Activated B cell treated with CpG ODN at 0.5 μM for 24 hours (primary cell): ENCODE measurements around the gene RBM4. TPM values are rescaled to one million over a fixed set of nuclear protein-coding genes. Genes with fewer than 3 reads are reported as not detected.
"Not testable (repeated sequence)": the region's sequence is repeated elsewhere in the genome, so short reads cannot be mapped to it uniquely, and the experiment has no call there.

Experiments used
- ATAC-seq: fragments of 200-7000 bp; cut with Tn5 transposase; one replicate; pipeline ENCODE4 v1.10.0; 2021; ENCODE audit warnings: low read depth, mild to moderate bottlenecking, moderate library complexity
- CTCF ChIA-PET: fragments of 350-600 bp; sonication (Branson Sonifier 250); formaldehyde crosslinking; loops from one replicate; lab custom pipeline; 2021; ENCODE audit warnings: antibody characterized with exemption; lab: Charles Lee
- POLR2A ChIA-PET: fragments of 350-600 bp; sonication (Branson Sonifier 250); formaldehyde crosslinking; loops from one replicate; lab custom pipeline; 2021; ENCODE audit warnings: antibody characterized with exemption; lab: Charles Lee
- DNase-seq: peaks from one replicate; pipeline ENCODE4 v3.0.0; 2022
- H3K27ac Mint-ChIP-seq: one replicate; pipeline ENCODE4 v1.8.0; 2020; ENCODE audit warnings: mixed read lengths
- H3K27me3 Mint-ChIP-seq: one replicate; pipeline ENCODE4 v1.8.0; 2021; ENCODE audit warnings: mixed read lengths
- H3K36me3 Mint-ChIP-seq: one replicate; pipeline ENCODE4 v1.8.0; 2021; ENCODE audit warnings: low read depth, mixed read lengths
- H3K4me1 Mint-ChIP-seq: one replicate; pipeline ENCODE4 v1.8.0; 2021; ENCODE audit warnings: mixed read lengths
- H3K4me3 Mint-ChIP-seq: one replicate; pipeline ENCODE4 v1.8.0; 2020; ENCODE audit warnings: mild to moderate bottlenecking, mixed read lengths
- H3K9me3 Mint-ChIP-seq: one replicate; pipeline ENCODE4 v1.8.0; 2020; ENCODE audit warnings: mixed read lengths
- intact Hi-C: fragments of 100-400 bp; cut with micrococcal nuclease; formaldehyde crosslinking; loops from one replicate; pipeline ENCODE4 v1.15.1; 2024
- total RNA-seq: library from RNA; stranded (reverse); gene quantifications from 2 replicates; pipeline ENCODE4 v1.2.3, GENCODE V29; 2022
- TF ChIP-seq, protein P1 (sequence below): fragments of 200-600 bp; IDR thresholded peaks from one replicate; pipeline ENCODE4 v1.8.0; 2022; ENCODE audit warnings: antibody characterized with exemption, mild to moderate bottlenecking

Gene RBM4
- total RNA-seq, 1 donor from 2014 or later: 197 TPM

DNA sequence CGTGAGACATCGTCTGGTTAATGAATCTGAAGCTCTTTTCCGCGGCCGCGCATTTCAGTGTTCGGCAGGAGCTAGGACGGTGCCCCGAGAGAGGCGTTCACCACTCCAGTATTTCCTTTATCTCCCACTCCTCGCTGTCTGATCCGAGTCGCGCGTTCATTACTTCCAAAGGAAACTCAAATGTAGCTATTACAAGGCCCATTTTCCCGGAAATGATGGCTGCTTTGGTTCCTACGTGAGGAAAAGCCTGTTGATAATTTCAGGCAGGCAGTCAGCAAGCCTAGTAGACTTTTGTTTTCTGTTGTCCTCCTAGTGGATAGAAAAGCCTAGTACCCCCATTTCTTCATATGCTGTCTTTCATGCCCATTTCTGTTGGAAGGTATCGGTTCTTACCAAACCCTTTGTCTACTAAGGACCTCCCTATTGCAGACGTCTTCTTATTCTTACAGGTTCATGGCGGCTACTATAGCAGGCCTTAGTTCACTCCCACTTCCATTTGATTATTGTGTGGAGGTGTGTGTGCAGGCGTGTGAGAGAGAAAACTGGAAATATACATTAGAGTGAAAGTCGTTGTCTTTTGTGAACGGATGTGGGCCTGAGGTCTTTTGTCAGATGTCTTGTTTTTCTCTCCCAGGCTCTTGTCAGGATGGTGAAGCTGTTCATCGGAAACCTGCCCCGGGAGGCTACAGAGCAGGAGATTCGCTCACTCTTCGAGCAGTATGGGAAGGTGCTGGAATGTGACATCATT, 737 bp downstream of the RBM4 start:
- Mint-ChIP-seq H3K9me3 (no peaks in the 10 kb centered on the region), H3K27ac (peak overlapping the region; percentile 98), H3K4me3 (peak overlapping the region; percentile 99), H3K36me3 (peaks cover 69% of the 10 kb centered on the region), H3K4me1 (peaks cover 73% of the 10 kb centered on the region), H3K27me3 (no peaks in the 10 kb centered on the region)
- intact Hi-C loops: loop anchor here (2.0 kb wide), 1 partner anchor 20 kb away; no protein-coding TSS in a partner anchor
- ChIA-PET CTCF (interaction anchor here (0.8 to 4.3 kb wide), 8 partner anchors 17 to 159 kb away, joined by 3 to 29 read pairs (median 4); partner anchors contain the start of genes CCDC87, CCS, DPP3 and RBM14), POLR2A (interaction anchor here (0.6 to 11.1 kb wide), 22 partner anchors 8 to 320 kb away, joined by 3 to 272 read pairs (median 7); partner anchors contain the start of genes ACTN3, CCDC87, CCS and RBM14)
- TF ChIP-seq, protein P1, sequence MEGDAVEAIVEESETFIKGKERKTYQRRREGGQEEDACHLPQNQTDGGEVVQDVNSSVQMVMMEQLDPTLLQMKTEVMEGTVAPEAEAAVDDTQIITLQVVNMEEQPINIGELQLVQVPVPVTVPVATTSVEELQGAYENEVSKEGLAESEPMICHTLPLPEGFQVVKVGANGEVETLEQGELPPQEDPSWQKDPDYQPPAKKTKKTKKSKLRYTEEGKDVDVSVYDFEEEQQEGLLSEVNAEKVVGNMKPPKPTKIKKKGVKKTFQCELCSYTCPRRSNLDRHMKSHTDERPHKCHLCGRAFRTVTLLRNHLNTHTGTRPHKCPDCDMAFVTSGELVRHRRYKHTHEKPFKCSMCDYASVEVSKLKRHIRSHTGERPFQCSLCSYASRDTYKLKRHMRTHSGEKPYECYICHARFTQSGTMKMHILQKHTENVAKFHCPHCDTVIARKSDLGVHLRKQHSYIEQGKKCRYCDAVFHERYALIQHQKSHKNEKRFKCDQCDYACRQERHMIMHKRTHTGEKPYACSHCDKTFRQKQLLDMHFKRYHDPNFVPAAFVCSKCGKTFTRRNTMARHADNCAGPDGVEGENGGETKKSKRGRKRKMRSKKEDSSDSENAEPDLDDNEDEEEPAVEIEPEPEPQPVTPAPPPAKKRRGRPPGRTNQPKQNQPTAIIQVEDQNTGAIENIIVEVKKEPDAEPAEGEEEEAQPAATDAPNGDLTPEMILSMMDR: no peak
- DNase-seq (no peak), ATAC-seq (no peak)

DNA sequence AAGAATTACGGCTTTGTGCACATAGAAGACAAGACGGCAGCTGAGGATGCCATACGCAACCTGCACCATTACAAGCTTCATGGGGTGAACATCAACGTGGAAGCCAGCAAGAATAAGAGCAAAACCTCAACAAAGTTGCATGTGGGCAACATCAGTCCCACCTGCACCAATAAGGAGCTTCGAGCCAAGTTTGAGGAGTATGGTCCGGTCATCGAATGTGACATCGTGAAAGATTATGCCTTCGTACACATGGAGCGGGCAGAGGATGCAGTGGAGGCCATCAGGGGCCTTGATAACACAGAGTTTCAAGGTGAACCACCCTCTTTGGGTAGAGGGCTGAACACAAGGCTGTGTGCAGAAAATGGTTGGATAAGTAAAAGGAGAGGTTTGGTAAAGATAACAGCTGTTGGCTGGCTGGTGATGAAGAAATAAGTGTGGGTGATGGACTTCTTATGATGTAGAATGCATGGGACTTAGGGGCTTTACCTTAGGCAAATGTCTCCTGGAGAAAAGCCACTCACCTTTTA, 1.4 kb downstream of the RBM4 start:
- intact Hi-C loops: loop anchor here (2.0 kb wide), 1 partner anchor 19 kb away; no protein-coding TSS in a partner anchor
- Mint-ChIP-seq H3K4me1 (peaks cover 75% of the 10 kb centered on the region), H3K27ac (peak overlapping the region; percentile 98), H3K4me3 (peak overlapping the region; percentile 99), H3K36me3 (peaks cover 69% of the 10 kb centered on the region)
- ChIA-PET CTCF (interaction anchor here (4.3 kb wide), 1 partner anchor 38 kb away, joined by 29 read pairs; the partner anchor contains the start of gene RBM4B), POLR2A (interaction anchor here (0.9 to 11.1 kb wide), 7 partner anchors 18 to 203 kb away, joined by 3 to 272 read pairs (median 17); partner anchors contain the start of genes ACTN3, RBM14, RBM4B and ZDHHC24)
- ATAC-seq, H3K27me3 Mint-ChIP-seq, DNase-seq, H3K9me3 Mint-ChIP-seq: not testable (repeated sequence)

DNA sequence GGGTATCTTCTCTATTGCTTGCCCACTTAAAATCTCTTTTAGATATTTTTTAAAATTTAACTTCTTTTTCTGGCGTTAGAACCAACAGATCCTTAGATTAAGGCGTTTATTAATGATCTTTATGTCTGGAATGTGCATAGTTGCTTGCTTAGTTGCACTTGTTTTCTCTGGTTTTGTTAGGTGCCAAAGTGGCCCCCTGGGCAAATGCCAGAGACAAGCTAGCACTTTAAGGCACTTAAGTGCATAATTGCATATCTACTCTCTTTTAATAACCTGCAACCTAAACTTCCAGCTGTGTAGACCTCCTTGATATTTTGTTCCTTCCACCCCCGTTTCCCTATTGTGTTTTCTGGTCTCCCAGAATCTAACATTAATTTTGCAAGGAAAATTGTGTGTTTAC, 3.3 kb downstream of the RBM4 start:
- no peaks in the 10 kb centered on the region for H3K27me3 Mint-ChIP-seq
- DNase-seq (no peak), ATAC-seq (no peak)
- intact Hi-C loops: no loop called here
- H3K4me1 Mint-ChIP-seq: peaks cover 88% of the 10 kb centered on the region
- POLR2A ChIA-PET: interaction anchor here (0.6 to 11.1 kb wide), 2 partner anchors 12 to 20 kb away, joined by 5 to 272 read pairs; partner anchors contain the start of gene RBM14
- TF ChIP-seq, protein P1: no peak
- no peaks in the 10 kb centered on the region for H3K9me3 Mint-ChIP-seq
- H3K27ac Mint-ChIP-seq: no peak overlapping the region
- peaks cover 86% of the 10 kb centered on the region for H3K36me3 Mint-ChIP-seq
- H3K4me3 Mint-ChIP-seq: peak overlapping the region; percentile 7
- CTCF ChIA-PET: no interaction called here

DNA sequence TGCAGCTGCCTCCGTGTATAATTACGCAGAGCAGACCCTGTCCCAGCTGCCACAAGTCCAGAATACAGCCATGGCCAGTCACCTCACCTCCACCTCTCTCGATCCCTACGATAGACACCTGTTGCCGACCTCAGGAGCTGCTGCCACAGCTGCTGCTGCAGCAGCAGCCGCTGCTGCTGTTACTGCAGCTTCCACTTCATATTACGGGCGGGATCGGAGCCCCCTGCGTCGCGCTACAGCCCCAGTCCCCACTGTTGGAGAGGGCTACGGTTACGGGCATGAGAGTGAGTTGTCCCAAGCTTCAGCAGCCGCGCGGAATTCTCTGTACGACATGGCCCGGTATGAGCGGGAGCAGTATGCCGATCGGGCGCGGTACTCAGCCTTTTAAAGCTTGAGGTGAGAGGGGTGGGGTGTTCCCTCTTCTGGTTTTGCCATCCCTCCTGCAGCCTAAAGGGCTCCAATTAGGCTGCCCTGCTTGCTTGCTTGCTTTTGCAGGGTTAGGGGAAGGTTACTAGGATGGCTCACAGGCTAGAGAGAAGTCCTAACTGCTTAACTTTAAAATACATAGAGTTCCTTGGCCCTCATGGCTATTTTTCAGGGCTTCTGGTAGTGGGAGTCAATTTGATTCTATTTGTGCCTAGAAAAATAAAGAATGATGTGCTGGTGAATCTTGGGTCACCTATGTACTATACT, 5.4 kb downstream of the RBM4 start:
- intact Hi-C loops: no loop called here
- TF ChIP-seq, protein P1: no peak
- H3K4me1 Mint-ChIP-seq: peaks cover 81% of the 10 kb centered on the region
- H3K27ac Mint-ChIP-seq: no peak overlapping the region
- POLR2A ChIA-PET: interaction anchor here (0.5 to 11.1 kb wide), 2 partner anchors 22 to 29 kb away, joined by 3 to 272 read pairs; partner anchors contain the start of gene RBM14
- H3K9me3 Mint-ChIP-seq: no peaks in the 10 kb centered on the region
- no peak for DNase-seq
- no peaks in the 10 kb centered on the region for H3K27me3 Mint-ChIP-seq
- no peak overlapping the region for H3K4me3 Mint-ChIP-seq
- CTCF ChIA-PET: no interaction called here
- no peak for ATAC-seq
- H3K36me3 Mint-ChIP-seq: peaks cover 91% of the 10 kb centered on the region

DNA sequence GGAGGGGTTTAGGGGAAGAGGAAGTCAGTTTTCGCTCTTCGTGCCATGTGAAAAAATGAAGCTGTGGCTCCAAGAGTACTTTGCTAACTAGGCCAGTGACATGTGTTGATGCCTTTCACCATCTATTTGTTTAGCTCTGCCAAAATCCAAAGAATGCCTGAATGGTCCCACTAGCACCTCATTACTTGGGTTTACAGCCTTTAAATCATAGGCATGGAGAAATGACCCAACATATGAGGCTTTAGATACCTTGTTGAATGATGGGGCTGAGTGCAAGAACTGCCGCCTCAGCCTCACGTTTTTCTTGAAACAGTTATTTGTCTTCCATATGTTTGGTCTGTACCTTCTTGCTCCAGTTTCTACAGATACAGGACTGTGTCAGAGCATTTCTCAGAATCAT, 8.3 kb downstream of the RBM4 start:
- no peaks in the 10 kb centered on the region for H3K9me3 Mint-ChIP-seq
- no peak overlapping the region for H3K4me3 Mint-ChIP-seq
- H3K27me3 Mint-ChIP-seq: no peaks in the 10 kb centered on the region
- H3K36me3 Mint-ChIP-seq: peaks cover 87% of the 10 kb centered on the region
- H3K27ac Mint-ChIP-seq: no peak overlapping the region
- DNase-seq (no peak), ATAC-seq (no peak)
- ChIA-PET CTCF (no interaction called here), POLR2A (interaction anchor here (0.7 to 1.5 kb wide), 3 partner anchors 9 to 31 kb away, joined by 4 to 7 read pairs (median 6); partner anchors contain the start of genes RBM14 and RBM4)
- H3K4me1 Mint-ChIP-seq: peaks cover 67% of the 10 kb centered on the region
- TF ChIP-seq, protein P1: no peak
- intact Hi-C loops: no loop called here
